HG03432 (cell line): Measurements from ENCODE around the gene PPP4R3B.

Experiments used
- ATAC-seq: cut with Tn5 transposase; IDR thresholded peaks from one replicate; pipeline ENCODE4 v1.9.1; 2021; ENCODE audit warnings: mild to moderate bottlenecking, moderate library complexity; ENCODE audit not compliant: unreplicated experiment

PPP4R3B gene

DNA sequence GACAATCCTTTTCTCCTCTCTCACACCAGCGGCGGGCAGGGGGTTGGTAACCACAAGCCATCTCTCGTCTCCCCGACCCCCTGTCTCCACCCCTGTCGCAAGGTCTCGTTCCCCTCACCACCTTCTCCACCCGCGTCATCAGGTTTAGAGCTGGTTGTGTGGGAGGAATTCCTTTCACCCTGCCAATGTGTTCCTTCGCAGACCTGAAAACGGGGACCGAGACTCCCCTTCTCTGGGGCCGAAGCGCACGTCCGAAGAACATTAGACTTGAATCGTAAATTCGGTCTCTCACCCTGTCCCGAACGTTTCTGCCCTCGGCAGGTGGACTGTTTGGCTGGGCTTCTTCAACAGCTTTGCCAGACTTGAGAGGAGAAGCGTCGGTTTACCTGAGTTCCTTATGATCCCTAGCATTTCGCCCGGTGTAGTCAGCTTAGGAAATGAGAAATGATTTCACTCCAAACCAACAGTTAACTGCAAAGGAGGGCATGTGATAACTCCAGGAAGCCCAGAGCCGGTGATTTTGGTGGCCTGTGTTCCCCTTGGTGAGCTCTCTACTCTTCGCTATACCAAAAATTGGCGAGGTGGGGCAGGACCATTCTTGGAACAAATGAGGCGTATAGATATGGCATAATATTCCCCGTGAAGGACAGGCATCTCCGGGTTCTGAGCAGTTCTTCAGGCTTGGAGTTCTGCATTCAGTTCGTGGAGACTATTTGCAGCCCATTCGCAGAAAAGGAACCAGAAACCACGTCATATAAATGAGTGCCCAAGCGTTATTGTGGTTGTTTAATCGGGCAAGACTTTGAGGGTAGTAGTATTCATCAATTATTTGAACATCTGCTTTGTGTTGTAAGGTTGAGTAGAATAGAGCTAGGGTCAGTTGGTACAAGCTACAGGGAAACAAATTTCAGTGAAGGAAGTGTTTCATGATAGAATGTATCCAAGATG, 97.2 kb downstream of the PPP4R3B start:
- peak; percentile 14 for ATAC-seq

DNA sequence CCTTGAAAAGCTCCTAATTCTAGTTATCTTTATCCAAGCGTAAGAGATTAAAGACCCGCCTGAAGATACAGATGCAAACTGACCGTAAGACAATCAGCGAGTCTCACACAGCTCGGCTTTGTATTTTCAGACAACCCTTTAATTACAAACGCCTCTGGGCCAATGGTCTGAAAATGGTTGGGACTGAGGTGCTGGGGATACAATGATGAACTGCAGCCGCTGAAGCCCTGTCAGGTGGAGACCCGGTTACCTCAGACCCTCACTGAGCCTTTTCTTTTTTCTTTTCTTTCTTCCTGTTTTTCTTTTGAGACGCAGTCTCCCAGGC, 98.6 kb downstream of the PPP4R3B start:
- ATAC-seq: peak; percentile 17

DNA sequence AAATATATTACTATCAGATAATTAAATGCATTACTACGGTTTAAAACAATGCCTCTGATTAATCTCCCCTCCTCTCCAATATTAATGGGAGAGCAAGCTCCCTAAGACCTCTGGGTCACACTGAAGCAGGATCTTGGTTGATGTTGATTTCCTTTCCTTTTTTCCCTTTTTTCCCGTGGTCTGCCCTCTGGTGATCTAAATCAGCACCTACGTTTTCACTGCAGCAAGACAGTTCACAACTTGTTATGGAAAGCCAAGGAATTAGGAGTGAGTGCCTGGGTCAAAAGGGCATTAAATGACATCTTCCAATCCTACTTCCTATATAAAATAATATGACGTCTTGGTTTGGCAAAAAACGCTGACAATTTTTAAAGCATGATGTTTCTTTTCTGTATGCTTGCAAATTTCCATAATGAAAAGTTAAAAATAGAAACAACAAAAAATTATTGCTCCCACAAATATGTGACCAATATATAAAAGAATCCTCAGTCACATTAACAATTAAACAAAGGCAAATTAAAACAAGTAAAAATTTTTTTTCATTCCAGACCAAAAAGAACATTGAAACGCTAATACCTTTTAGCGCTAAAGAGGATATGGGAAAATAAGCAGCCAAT, 105.8 kb downstream of the PPP4R3B start:
- ATAC-seq: no peak

DNA sequence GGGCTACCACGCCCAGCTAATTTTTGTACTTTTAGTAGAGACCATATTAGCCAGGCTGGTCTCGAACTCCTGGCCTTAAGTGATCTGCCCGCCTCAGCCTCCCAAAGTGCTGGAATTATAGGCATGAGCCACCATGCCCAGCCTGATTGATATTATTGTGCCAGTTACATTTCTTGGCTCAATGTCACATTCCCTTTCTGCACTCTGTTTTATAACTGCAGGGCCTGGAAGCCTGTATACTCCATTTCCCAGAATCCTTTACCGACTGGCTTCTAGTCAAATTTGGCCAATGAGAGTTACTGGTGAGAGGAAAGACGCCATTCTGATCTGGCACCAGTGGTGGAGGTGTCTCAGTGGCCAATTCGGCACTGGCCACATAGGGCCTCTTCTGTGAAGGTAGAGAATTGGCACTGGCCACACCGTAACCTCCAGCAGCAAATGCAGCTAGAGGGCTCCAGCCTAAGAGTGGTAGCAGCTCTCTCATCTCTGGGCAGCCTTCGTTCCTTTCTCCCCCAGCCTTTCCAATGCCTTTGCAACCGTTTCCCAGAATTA, 114.8 kb downstream of the PPP4R3B start:
- no peak for ATAC-seq

DNA sequence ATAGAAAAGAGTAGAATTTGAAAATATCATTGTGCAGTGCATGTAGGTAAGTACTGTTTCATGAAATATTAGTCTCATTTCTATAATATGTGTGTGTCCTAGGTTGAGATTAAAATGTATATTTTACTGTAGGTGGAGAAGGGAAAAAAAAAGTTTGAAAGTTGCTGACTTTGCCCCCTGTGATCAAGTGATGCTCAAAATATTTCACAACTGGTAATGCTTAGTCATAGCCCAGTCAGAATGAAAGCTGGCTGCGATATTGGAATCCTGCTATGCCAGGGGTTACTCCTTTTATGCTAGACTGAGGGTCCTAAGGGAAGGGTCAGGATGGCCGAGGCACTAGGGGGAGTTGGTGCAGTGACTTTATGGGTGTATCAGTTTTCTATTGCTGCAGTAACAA, 117.4 kb downstream of the PPP4R3B start:
- no peak for ATAC-seq

DNA sequence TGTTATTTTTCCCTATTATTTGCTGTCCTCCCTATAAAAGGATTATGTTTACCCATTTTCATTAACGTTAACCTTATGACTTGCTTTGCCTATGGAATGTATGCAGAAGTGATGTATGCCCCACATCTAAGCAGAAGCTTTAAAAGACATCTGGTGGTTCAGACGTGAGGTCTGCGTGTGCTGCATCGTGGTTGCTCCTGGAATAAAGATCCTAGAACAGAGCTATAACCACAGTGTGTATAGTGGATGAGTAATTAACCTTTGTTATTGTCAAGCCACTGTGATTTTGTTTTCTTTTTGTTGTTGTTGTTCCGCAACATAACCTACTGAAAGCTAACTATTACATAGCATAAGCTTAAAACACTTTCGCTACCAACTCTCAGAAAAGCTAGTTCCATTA, 118.8 kb downstream of the PPP4R3B start:
- ATAC-seq: no peak
